GM12878 (cell line): Measurements from ENCODE around the gene ARL5A. TPM values are rescaled to one million over a fixed set of nuclear protein-coding genes. Genes with fewer than 3 reads are reported as not detected.

Source experiments
- ATF7 ChIP-seq: fragments of 450-650 bp; IDR thresholded peaks from 2 replicates; pipeline ENCODE4 v1.6.1; 2016; ENCODE audit warnings: low read depth, mild to moderate bottlenecking
- BACH1 ChIP-seq: fragments of 450-650 bp; IDR thresholded peaks from 2 replicates; pipeline ENCODE4 v1.6.1; 2017; ENCODE audit warnings: mild to moderate bottlenecking, borderline replicate concordance
- BHLHE40 ChIP-seq, 2 experiments: fragments of 450-650 bp in 1 of 2; IDR thresholded peaks; 2 replicates each; pipeline ENCODE4 v1.6.1; 2011 to 2017; ENCODE audit warnings: low read depth in 2 of 2, borderline replicate concordance in 1 of 2, improper control_type of control experiment in 1 of 2, low read length in 1 of 2, mild to moderate bottlenecking in 1 of 2
- DPF2 ChIP-seq: fragments of 450-650 bp; IDR thresholded peaks from 2 replicates; pipeline ENCODE4 v1.6.1; 2017; ENCODE audit warnings: mild to moderate bottlenecking
- EGR1 ChIP-seq, 2 experiments: IDR thresholded peaks; 1 replicate in 1 of 2; 2 replicates in 1 of 2; pipeline ENCODE4 v1.6.1; 2011 to 2012; ENCODE audit warnings: low read depth in 2 of 2, low read length in 2 of 2, borderline replicate concordance in 1 of 2, mild to moderate bottlenecking in 1 of 2, moderate library complexity in 1 of 2
- EP300 ChIP-seq, 2 experiments: fragments of 150-350 bp in 1 of 2; IDR thresholded peaks; 2 replicates each; pipeline ENCODE4 v1.6.1; 2011 to 2012; ENCODE audit warnings: low read depth in 2 of 2, low read length in 2 of 2, borderline replicate concordance in 1 of 2, improper control_type of control experiment in 1 of 2, inconsistent platforms in 1 of 2; ENCODE audit not compliant: control insufficient read depth in 1 of 2
- ETV6 ChIP-seq, 2 experiments: fragments of 450-650 bp in 1 of 2; IDR thresholded peaks in 1 of 2; conservative IDR thresholded peaks in 1 of 2; 2 replicates each; pipeline ENCODE4 v1.6.1; 2014; ENCODE audit warnings: antibody characterized with exemption in 1 of 2, borderline replicate concordance in 1 of 2, low read depth in 1 of 2, mild to moderate bottlenecking in 1 of 2, moderate library complexity in 1 of 2
- FOXM1 ChIP-seq: IDR thresholded peaks from 2 replicates; pipeline ENCODE4 v1.6.1; 2012; ENCODE audit warnings: low read depth, mild to moderate bottlenecking, inconsistent platforms, low read length, moderate library complexity
- LARP7 ChIP-seq: fragments of 450-650 bp; IDR thresholded peaks from 2 replicates; pipeline ENCODE4 v1.6.1; 2017; ENCODE audit warnings: mild to moderate bottlenecking
- NFXL1 ChIP-seq: fragments of 450-650 bp; IDR thresholded peaks from 2 replicates; pipeline ENCODE4 v1.6.1; 2017; ENCODE audit warnings: antibody characterized with exemption, mild to moderate bottlenecking, borderline replicate concordance
- RCOR1 ChIP-seq: conservative IDR thresholded peaks from 2 replicates; pipeline ENCODE4 v1.6.1; 2012; ENCODE audit warnings: low read depth, low read length, improper control_type of control experiment
- SIN3A ChIP-seq: IDR thresholded peaks from 2 replicates; pipeline ENCODE4 v1.6.1; 2012; ENCODE audit warnings: low read depth, low read length, improper control_type of control experiment
- SMAD1 ChIP-seq: fragments of 450-650 bp; IDR thresholded peaks from 2 replicates; pipeline ENCODE4 v1.6.1; 2018; ENCODE audit warnings: mild to moderate bottlenecking, low read depth; ENCODE audit not compliant: partially characterized antibody
- TAF1 ChIP-seq: IDR thresholded peaks from 2 replicates; pipeline ENCODE4 v1.6.1; 2011; ENCODE audit warnings: mild to moderate bottlenecking, low read depth, low read length, borderline replicate concordance
- ZNF622 ChIP-seq: fragments of 450-650 bp; IDR thresholded peaks from 2 replicates; pipeline ENCODE4 v1.6.1; 2017; ENCODE audit warnings: mild to moderate bottlenecking, inconsistent platforms
- polyA plus RNA-seq, 11 experiments: library from polyadenylated mRNA; depleted of rRNA in 4 of 11; unstranded in 6 of 11; stranded (reverse) in 5 of 11; fragments of >200 nt; fragmentation: Nextera tagmentation in 4 of 11; fragmentation: Illumina TruSeq in 1 of 11; extraction: Ambion mirVana in 4 of 11; extraction: Trizol in 1 of 11; gene quantifications; 1 replicate in 1 of 11; 2 replicates in 10 of 11; pipeline versions ENCODE4 v1.2.1 to v1.2.3, GENCODE V29; 2011 to 2016; ENCODE audit warnings: inconsistent platforms in 2 of 11, missing spikeins in 2 of 11, low read depth in 1 of 11
- total RNA-seq, 4 experiments: library from RNA; depleted of rRNA in 3 of 4; stranded (reverse); fragments of >200 nt in 3 of 4; fragmentation: Illumina TruSeq in 1 of 4; extraction: Trizol in 1 of 4; gene quantifications; 2 replicates each; pipeline versions ENCODE4 v1.2.1 to v1.2.3, GENCODE V29; 2013 to 2021
- TF ChIP-seq, protein P1 (sequence below): fragments of 450-650 bp; formaldehyde crosslinking; IDR thresholded peaks from 2 replicates; pipeline ENCODE4 v1.5.0; 2022; ENCODE audit warnings: mild to moderate bottlenecking, missing genetic modification characterization
- TF ChIP-seq, protein P2 (sequence below): fragments of 450-650 bp; IDR thresholded peaks from 2 replicates; pipeline ENCODE4 v1.6.1; 2017; ENCODE audit warnings: mild to moderate bottlenecking, moderate library complexity
- TF ChIP-seq, protein P3 (sequence below): IDR thresholded peaks from 2 replicates; pipeline ENCODE4 v1.6.1; 2011; ENCODE audit warnings: low read depth, mild to moderate bottlenecking, low read length, moderate library complexity, borderline replicate concordance; ENCODE audit errors: extremely low read depth
- TF ChIP-seq, protein P4 (sequence below): IDR thresholded peaks from 2 replicates; pipeline ENCODE4 v1.6.1; 2012; ENCODE audit warnings: low read length, inconsistent platforms

ARL5A gene
- total and polyA plus RNA-seq, 10 of the 15 experiments (the other 5 are each of a cell fraction or from before 2014, with no cell fraction given): 9.4 to 52.9 (median 32.0) TPM

DNA sequence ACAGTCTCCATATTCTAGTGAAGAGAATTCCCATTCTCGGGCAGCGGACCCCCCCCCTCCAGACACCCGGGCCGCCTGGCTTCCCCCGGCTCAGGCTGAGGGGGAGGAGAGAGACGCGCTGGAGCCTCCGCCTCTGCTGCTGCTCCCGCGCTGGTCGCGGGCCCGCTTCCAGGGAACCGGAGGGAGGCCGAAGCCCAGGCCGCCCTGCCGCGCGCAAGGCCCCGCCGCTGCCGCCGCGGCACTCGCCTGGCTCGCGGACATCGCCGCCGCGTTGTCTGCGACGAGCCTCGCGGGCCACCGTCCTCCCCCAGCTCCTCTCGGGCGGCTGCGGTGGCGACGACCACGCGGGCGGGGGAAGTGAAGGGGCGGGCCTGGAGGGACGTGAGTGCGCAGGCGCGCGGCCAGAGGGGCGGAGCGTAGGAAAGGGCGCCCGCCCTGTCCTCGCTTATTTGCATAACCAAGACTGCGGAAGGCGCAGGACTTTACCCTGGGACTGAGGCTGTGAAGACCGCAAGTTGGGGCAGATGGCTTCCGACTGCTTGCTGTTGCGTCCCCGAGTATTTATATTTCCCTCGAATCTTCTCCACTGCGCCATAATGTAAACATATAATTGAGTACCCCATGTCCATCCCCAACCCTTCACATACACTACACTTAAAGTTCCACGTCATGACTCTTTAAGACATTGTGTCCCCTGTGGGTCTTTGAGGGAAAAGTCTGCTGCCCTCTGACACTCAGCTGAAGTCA is at the start of gene ARL5A (continued):
- TF ChIP-seq, protein P1, sequence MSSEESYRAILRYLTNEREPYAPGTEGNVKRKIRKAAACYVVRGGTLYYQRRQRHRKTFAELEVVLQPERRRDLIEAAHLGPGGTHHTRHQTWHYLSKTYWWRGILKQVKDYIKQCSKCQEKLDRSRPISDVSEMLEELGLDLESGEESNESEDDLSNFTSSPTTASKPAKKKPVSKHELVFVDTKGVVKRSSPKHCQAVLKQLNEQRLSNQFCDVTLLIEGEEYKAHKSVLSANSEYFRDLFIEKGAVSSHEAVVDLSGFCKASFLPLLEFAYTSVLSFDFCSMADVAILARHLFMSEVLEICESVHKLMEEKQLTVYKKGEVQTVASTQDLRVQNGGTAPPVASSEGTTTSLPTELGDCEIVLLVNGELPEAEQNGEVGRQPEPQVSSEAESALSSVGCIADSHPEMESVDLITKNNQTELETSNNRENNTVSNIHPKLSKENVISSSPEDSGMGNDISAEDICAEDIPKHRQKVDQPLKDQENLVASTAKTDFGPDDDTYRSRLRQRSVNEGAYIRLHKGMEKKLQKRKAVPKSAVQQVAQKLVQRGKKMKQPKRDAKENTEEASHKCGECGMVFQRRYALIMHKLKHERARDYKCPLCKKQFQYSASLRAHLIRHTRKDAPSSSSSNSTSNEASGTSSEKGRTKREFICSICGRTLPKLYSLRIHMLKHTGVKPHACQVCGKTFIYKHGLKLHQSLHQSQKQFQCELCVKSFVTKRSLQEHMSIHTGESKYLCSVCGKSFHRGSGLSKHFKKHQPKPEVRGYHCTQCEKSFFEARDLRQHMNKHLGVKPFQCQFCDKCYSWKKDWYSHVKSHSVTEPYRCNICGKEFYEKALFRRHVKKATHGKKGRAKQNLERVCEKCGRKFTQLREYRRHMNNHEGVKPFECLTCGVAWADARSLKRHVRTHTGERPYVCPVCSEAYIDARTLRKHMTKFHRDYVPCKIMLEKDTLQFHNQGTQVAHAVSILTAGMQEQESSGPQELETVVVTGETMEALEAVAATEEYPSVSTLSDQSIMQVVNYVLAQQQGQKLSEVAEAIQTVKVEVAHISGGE (CRISPR knock-in tag): no peak
- TF ChIP-seq, protein P2, sequence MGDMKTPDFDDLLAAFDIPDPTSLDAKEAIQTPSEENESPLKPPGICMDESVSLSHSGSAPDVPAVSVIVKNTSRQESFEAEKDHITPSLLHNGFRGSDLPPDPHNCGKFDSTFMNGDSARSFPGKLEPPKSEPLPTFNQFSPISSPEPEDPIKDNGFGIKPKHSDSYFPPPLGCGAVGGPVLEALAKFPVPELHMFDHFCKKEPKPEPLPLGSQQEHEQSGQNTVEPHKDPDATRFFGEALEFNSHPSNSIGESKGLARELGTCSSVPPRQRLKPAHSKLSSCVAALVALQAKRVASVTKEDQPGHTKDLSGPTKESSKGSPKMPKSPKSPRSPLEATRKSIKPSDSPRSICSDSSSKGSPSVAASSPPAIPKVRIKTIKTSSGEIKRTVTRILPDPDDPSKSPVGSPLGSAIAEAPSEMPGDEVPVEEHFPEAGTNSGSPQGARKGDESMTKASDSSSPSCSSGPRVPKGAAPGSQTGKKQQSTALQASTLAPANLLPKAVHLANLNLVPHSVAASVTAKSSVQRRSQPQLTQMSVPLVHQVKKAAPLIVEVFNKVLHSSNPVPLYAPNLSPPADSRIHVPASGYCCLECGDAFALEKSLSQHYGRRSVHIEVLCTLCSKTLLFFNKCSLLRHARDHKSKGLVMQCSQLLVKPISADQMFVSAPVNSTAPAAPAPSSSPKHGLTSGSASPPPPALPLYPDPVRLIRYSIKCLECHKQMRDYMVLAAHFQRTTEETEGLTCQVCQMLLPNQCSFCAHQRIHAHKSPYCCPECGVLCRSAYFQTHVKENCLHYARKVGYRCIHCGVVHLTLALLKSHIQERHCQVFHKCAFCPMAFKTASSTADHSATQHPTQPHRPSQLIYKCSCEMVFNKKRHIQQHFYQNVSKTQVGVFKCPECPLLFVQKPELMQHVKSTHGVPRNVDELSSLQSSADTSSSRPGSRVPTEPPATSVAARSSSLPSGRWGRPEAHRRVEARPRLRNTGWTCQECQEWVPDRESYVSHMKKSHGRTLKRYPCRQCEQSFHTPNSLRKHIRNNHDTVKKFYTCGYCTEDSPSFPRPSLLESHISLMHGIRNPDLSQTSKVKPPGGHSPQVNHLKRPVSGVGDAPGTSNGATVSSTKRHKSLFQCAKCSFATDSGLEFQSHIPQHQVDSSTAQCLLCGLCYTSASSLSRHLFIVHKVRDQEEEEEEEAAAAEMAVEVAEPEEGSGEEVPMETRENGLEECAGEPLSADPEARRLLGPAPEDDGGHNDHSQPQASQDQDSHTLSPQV: 0 out of 2 replicates have a peak, but pooled peaks have one; percentile 51
- TF ChIP-seq EGR1 (IDR thresholded peaks at IDR 0.05; ENCODE audit: borderline replicate concordance in 1 of 2, low read depth in 2 of 2, low read length in 2 of 2) (0 out of 3 replicates have a peak, but pooled peaks of 1 of the 2 experiments have one; percentile 60), BHLHE40 (IDR thresholded peaks at IDR 0.05; ENCODE audit: borderline replicate concordance in 1 of 2, low read depth in 2 of 2, low read length in 1 of 2) (peak; percentile 55 to 89; a peak in 3 of 4 replicates), ZNF622 (no peak), TAF1 (peak; percentile 76), ATF7 (no peak), FOXM1 (no peak; the same call in 1 of the 2 replicates), EP300 (IDR thresholded peaks at IDR 0.05; ENCODE audit: borderline replicate concordance in 1 of 2, control insufficient read depth in 1 of 2, low read depth in 2 of 2, low read length in 2 of 2) (0 out of 4 replicates have a peak, but pooled peaks of 1 of the 2 experiments have one; percentile 57), LARP7 (peak; percentile 85; the same call in 1 of the 2 replicates), SMAD1 (peak; percentile 41), DPF2 (peak; percentile 91), ETV6 (conservative IDR thresholded peaks at IDR 0.05 in 1 of 2, IDR thresholded peaks at IDR 0.05 in 1 of 2; ENCODE audit: borderline replicate concordance in 1 of 2, low read depth in 1 of 2) (no peak), RCOR1 (0 out of 2 replicates have a peak, but pooled peaks have one; percentile 16), BACH1 (peak; percentile 80), SIN3A (0 out of 2 replicates have a peak, but pooled peaks have one; percentile 48), NFXL1 (0 out of 2 replicates have a peak, but pooled peaks have one; percentile 64)
- TF ChIP-seq, protein P3, sequence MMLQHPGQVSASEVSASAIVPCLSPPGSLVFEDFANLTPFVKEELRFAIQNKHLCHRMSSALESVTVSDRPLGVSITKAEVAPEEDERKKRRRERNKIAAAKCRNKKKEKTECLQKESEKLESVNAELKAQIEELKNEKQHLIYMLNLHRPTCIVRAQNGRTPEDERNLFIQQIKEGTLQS: no peak
- TF ChIP-seq, protein P4, sequence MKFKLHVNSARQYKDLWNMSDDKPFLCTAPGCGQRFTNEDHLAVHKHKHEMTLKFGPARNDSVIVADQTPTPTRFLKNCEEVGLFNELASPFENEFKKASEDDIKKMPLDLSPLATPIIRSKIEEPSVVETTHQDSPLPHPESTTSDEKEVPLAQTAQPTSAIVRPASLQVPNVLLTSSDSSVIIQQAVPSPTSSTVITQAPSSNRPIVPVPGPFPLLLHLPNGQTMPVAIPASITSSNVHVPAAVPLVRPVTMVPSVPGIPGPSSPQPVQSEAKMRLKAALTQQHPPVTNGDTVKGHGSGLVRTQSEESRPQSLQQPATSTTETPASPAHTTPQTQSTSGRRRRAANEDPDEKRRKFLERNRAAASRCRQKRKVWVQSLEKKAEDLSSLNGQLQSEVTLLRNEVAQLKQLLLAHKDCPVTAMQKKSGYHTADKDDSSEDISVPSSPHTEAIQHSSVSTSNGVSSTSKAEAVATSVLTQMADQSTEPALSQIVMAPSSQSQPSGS: no peak
